Cortex of kidney (tissue), 1 donor: ENCODE data around the gene SPACDR.

Experiments used
- DNase-seq: peaks from one replicate; lab custom pipeline; 2025; lab: John Stamatoyannopoulos, UW

SPACDR gene

DNA sequence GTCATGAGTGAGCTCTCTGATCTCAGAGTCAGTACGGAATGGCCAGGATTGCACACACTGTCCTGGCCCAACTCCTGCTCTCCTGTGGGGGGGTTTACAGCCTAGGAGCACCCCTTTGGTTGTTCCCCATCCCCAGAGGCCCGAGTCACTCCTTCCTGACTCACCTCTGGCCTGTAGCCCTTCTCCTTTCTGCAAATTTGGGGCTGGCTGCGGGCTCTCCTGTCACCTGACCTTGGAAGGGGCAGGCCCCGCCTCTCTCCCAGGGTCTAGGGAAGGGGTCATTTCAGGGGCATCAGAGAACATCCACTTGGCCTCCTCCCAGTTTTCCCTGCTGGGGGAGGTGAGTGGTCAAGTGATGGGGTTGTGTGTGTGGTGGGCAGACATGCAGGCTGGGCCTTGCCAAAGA is 21.4 kb upstream of the SPACDR start:
- no peak for DNase-seq

DNA sequence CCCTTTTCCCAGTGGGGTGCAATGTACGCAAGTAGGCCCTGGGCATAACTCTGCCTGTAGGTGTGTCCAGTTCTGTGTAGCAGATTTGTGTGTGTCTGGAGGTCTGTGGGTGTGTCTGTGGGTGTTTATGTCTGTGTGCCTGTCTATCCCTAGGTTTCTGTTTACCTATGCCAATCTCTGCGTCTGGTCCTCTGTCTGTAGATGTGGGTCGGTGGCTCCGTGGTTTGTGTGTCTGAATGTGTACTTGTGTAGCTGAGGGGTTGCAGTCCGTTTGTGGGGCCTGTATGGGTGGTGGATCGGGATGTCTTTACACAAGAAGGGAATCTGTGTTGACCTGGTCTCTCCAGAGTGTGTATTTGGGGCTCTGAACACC is 20.6 kb upstream of the SPACDR start:
- no peak for DNase-seq

DNA sequence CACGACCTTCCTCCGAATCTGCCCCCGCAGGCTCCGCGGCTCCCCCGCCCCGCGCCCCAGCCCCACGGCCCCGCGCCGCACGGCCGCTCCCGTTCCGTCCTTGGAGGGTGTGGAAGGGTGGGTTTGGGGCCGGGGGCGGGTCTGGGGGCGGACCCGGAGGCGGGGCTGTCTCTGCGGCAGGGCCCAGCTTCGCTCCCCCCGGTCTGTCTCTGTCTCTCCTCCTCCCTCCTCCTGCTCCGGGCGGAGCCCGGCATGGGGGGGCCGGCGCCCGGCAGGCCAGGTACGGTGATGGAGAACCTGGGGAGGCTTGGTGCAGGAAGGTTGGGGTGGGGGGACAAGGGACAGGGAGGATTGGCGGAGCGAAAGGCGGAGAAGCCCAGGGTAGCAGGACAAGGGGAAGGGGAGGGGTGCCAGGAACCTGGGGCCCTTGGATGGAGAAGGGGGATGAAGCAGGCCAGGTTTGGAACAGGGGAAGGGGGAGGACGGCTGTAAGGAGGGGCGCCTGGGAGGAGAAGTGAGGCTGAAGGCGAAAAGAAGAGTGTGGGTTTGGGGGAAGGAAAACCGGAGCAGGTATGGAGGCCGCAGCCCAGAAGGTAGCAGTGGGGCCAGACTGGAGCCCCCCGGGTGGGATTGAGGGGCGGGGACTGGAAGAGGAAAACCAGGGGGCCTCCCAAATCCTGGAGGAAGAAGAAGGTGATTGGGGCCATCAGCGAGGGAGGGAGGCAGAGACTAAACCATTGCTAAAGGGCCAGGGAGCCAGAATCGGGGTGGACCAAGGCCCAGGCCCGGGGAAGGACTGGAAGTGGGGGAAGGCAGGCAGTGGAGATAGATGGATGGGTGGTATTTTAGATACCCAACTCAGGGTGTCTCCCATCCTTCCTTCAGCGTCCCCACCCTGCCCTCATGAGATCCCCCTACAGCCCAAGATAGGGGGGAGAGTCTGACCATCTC is 19.9 kb upstream of the SPACDR start, which contains the start of gene NYAP1:
Gene NYAP1, plus strand, starts transcription at position 206 of the 951 bp plus-strand sequence. CDS start 1,385 bp downstream, outside the sequence.
- DNase-seq: no peak

DNA sequence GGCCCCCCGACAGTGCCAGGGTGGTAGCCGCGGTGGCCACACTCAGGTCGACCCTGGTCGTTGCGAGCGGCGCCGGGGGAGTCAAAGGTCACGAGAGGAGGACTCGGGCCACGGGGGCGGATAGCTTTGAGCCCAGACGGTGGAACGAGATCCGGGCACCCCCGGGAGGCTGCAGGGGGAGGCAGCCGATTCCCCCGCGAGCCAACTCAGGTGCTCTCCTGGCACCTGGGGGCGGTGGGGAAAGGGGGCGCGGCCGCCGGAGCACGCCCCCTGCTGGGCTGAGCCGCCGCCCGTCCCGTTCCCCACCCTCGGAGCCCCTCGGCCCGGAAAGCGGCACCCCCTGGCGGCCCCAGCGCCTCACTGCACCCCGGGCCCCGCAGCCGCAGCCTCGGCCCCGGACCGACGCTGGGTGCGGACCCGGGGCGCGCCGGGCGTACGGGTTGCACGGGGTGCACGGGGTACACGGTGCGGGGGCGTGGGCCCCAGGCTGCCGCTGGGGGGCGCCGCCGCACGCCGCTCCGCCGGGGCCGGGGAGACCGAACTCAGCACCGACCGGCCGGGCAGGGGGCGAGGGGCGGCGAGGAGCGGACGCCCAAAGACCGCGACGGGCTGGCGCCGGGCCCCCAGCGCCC is 19.1 kb upstream of the SPACDR start:
- DNase-seq: no peak

DNA sequence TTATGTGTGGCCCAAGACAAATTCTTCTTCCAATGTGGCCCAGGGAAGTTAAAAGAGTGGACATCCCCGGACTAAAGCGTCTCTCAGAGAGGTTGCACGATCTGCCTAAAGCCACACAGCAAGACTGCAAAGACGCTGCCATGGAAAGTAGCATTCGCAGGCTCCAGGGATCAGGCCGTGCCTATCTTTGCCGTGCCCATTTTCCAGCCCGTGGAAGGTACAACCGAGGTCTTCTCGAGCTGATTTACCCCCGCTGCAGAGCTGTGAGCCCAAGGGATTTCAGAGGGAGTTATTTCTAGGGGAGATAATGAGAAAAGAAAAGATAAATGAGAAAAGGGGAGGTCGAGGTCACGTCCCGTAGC is 18.6 kb upstream of the SPACDR start:
- no peak for DNase-seq

DNA sequence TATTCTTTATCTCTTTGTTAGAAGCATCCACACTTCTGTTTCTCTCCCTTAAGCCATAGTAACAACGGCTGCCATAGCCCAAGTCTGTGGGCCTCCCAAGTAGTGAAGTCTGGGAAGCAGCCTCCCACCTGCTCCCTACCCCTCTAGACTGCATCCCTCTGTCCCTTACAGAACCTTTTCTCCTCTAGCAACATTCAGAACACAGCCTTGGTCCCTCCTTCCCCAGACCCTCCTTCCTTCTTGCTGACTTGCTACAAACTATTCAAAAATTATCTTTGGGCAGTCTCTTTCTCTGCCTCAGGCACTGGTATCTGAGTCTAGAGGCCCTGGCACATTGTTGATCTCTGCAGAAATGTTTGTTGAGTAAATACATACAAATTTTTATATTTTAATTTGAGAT is 17.4 kb upstream of the SPACDR start:
- no peak for DNase-seq

DNA sequence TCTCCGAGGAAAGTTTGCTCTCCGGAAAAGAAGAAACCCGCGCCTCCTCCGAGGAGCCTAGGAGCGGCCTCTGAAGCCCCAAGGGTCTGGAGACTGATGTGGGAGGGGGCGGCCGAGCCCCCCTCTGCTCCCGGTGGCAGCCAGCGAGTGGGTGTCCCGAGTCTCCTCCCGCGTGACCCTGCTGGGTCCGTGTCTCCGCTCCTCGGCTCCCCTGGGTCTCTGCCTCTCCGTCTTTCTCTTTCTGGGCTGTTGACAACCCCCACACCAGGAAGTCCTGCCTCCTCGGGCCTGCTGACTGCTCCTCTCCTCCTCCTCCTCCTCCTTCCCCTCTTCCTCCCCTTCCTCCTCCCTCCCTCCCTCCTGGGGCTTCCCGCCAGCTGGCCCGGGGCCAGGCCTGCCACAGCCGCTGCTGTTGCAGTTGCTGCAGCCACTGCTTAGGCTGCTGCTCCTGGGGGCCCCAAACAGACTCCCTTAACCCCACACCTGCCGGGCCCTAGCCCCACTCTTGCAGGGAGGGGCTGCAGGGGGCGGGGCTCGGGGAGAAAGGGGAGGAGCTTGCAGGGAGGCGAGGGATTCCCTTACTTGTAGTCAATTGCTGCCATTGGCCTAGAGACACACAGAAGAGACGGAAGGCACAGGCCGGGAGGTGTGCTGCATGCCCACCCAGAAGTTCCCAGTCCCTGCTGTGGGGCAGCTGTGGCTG is 15.0 kb upstream of the SPACDR start, which contains the start of gene TSC22D4:
Gene TSC22D4, minus strand, starts transcription at position 257 of the 703 bp plus-strand sequence. CDS start 1,176 bp downstream, outside the sequence.
- no peak for DNase-seq

DNA sequence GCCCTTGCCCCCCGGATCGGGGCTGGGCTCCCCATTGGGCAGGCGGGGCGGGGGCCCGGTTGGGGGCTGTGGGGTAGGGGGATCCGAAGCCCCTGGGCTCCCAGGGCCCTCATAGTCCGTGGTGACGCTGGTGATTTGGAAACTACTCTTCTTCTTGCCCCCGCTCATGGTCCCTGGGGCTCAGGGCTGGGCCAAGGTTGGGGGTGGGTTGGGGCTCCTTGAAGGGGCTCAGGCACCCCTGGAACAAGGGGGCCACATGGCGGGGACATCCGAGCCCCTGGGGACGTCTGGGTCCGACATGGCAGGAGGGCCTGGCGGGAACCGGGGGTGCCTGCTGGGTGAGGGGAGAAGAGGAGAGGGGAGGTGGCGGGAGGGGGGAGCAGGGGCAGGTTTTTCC is 13.8 kb upstream of the SPACDR start:
- DNase-seq: no peak

DNA sequence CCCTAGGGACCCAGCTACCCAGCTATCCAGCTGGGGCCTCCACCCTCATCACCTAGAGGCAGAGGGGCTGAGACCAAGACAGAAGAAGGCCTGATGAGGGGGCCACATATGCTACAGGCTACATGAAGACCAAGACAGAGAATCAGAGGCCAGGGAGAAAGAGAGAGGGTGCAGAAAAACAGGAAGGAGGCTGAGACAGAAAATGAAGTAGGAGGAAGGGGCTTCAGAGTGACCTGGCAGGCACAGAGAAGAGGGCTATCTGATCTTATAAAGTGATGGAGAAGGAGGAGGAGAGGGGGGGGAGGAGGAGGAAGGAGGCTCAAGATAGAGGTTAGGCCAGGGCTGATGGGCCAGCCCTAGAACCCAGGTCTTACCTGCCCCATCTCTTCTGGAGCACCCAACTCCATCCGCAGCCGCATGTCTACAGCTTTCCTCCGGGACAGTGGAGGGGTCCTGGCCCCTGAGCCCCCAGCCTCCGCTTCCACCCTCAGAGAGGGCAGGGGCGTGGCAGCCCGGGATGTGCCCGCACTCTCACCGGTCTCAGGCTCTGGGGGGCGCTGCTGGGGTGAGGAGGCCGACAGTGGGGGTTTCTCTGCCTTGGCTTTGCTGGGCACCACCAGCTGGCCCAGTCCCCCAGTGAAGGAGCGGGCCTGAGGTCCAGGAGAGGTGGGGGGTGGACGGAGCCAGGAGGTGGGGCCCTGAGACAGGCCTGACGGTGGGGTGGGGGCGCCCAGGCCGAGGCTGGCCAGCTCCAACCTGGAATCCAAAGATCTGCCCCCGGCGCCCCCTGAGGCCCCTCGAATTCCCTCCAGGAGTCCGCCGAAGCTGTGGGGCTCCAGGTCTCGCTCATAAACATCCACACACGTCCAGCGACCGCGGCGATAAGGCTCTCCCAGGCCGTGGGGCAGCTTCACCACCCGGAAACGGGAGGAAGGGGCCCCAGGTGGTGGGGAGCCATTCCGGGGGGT is 13.1 kb upstream of the SPACDR start:
- no peak for DNase-seq

DNA sequence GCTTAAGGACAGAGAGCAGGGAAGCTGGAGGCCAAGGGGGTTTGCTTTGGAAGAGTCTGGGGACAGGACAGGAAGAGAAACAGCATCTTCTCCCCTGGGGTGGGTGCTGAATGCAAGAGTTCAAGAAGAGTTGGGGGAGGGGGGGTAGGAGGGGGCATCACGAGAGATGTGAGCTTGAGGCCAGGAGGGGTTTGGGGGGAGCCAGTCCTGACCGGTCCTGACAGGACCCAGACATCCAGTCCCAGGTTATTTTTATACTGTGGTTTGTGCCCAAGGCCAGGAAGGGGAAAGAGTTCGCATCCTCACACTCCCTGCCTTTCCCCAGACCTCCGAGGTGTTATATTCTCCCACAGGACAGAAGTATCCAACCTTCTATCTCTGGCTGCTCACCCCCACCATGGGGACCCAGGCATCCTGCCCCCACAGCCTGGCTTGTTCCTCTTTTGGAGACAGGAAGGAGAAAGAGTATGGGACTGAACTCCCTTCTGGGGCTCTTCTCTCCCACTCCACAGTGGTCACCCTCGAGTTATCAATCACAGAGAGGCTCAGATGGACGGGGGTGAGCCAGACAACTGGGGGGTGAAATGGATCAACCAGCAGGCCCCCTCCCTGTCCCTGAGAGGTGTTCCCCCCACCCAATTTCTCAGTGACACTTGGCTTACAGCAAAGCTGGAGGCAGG is 12.2 kb upstream of the SPACDR start:
- DNase-seq: no peak

DNA sequence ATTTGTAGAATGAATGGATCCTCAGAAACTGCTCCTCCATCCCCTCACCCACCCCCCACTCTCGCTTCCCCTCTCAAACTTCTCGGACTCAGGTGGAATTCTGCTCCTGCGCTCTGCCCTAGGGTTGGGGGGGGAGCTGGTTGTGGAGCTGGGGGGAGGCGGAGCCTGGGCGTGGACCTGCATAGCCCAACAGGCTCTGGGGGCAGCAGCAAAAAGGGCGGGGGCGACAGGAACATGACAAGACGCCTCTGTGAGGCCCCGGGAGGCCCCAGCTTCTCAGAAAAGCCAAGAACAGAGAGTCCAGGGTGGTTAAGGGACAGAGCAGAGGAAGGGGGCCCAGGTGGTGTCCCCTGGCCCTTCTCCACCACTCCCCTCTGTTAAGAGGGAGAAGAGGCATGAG is 11.5 kb upstream of the SPACDR start:
- no peak for DNase-seq

DNA sequence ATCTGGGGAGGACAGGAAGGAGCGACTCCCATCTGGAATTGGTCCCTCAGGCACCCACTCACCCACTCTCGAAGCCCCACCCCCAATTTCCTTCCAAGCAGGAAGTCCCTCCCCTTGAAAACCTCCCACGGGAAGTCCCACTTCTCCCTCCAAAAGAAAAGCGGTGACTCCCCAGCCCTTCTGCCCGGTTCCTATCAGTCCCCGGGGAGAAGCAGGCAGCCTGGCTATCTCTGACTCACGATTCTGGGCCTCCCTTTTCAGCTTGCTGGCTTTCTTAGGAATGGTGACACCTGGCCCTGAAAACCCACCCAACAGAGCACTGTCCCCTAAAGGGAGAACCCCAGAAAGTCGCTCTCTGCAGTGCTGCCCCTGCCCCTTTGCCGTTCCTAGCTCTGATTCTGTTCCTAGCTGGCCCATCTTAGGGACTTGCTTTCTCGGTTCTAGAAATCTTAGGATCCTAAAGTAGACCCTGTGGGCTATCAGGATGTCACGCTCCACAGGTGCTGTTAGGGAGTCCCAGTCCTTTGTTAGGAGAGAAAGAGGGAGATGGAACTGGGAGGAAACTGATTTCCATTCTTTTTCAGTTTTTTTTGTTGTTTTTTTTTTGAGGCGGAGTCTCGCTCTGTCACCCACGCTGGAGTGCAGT is 8.9 kb upstream of the SPACDR start:
- DNase-seq: no peak

DNA sequence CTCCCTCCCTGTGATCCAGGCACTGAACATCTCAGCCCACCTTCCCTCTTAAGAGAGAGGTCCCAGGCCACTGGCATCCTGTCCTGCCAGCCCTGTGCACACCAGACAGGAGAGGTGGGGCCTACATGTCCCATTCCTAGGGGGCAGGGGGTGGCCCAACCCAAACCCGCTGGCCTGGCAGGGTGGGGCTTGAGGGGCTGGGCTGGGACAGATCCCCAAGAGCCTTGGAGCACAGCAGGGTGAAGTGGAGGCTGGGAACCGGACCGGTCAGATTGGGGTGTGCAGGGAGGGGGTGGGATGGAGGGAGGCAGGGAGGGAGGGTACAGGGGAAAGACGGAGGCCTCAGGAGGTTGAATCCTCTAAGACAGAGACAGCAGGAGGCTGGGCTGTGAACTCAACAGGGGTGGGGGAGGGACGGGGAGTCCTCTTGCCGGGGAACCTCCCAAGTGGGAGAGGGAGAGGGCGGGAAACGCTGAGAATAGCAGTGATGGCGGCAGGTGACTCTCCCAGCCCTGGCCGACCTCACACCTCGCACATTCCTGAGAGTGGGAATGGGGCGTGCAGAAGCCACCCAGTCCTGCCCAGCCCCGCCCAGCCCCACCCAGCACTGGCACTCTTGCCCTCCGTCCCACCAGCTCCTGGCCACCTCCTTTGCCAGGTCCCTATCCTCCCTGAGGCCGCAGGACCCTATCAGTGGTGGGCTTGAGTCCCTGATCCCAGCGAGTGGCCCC is 8.2 kb upstream of the SPACDR start:
- no peak for DNase-seq

DNA sequence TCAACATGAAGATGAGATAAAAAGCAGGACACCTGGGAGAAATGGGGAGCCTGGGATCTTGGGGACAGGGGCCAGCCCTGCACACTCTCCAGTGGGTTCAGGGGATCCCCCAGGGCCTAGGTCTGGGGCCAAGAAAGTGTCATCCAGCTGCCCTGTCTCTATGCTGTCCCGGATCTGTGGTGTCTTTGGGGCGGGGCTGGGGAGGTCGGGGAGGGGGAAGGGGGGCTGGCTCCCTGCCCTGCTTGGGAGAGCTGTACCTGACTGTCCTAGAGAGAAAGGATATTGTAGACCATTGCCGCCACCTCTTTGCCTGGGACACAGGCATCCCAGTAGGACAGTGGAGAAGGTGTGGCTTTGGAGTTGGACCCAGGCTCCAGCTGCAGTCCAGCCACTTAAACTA is 7.0 kb upstream of the SPACDR start:
- DNase-seq: no peak

DNA sequence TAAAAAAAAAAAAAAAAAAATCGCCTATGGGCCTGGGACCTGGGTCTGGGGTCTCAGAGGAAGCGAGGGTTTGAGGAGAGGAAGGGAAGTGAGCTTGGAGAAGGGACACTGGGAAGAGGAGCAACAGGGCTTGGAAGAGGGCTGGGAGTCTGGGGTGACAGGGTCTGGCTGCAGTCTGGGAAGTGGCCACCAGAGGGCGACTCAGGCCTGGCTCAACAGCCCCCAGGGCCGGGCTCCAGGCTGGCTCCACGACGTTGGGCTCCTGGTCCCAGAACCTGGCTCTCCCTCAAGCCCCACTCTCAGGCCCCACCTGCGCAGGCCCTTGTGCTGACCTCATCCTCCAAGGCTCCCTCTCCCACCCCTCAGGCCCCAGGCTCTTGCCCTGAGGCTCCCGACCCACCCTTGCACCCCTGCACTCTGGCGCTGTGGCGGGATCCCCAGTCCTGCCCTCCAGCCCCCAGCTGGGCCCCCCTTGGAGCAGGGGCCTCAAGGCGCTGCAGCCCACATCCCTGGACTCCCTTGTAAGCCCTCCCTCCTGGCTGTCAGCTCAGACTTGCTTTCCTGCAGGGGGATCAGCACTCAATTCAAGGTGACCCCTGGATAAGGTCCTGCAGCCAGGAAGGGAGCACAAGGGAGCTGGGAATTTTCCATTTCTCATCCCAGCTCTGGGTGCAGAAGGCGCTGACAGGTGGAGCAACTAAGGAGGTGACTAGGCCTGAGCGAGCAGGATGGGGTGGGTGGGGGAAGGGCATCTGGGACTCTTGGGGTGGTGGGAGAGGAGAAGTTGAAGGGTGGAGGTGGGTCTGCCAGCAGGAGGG is 5.4 kb upstream of the SPACDR start:
- no peak for DNase-seq

DNA sequence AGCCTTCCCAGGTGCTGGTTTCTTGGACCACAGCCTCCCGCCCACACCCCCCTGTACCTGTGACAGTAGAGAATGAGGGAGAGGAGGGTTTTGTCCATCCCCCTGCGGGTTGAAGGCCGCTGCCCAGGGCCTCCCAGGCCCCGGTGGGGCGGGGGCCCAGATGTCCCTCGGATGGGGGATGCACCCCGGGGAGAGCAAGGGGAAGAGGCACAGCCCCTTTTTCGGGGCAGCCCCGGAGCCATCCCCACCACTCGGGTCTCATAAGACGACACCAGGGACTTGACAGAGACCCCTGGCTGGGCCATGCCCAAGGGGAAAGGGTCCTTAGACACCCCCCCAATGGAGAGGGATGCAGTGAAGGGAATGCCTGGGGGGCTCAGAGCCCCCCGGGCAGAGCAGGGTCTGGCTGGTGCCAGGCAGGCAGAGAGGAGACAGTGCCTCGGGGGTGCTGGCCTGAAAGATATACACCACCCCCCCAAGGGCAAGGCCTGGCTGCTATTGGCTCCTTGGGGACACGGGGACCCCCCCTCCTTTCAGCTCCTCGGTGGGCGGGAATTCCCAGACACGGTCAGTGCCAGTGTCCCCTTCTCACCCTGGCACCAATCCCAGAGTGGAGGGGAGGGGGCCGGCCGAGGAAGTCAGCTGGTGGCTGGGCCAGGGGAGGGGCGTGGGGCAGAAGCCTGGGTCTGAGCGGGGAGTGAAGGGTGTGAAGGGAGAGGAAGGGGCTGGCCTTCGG is 3.7 kb upstream of the SPACDR start:
- no peak for DNase-seq

DNA sequence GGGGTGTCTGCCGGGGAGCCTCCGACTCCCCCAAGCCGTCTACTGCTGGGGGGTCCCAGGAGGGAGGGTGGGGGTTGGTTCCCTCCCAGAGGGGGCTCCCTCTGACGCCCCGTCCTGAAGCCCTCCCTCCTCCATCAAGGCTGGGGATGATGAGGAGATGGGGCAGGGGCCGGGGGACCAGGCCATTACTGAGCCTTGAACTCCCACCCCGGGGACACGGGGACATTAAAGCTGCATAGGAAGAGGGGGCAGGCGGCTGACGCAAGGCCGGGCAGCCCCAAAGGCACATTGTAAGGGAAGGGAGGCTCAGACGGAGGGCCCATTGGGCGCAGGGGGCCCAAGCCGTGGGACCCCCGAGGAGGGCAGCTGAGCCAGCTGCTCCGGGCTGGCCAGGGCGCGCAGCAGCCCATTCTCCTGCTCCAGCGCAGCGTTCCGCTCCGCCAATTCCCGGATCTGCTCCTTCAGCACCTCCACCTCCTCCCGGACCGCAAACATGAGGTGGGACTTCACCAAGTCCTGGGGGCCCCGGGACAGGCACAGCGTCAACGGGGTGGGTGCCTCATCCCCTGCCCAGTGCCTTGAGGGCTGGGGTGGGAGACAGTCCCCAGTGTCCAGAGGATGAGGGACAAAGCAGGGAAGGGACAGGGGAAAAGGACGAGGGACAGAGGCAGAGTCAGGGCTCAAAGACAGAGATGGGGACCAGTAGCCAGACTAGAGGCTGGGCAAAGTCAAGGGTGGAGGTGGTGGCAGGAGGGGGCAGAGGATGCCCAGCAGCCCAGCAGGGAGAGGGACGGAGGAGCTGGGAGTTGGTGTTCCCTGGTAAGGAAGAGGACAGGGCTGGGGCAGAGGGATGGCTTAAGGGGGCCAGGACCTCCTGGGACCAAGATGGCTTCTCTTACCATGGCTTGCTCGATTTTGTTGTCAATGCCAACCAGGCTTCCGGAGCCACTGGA is 2.9 kb upstream of the SPACDR start:
- no peak for DNase-seq
